ENCODE data around the gene CDK6.

DNA sequence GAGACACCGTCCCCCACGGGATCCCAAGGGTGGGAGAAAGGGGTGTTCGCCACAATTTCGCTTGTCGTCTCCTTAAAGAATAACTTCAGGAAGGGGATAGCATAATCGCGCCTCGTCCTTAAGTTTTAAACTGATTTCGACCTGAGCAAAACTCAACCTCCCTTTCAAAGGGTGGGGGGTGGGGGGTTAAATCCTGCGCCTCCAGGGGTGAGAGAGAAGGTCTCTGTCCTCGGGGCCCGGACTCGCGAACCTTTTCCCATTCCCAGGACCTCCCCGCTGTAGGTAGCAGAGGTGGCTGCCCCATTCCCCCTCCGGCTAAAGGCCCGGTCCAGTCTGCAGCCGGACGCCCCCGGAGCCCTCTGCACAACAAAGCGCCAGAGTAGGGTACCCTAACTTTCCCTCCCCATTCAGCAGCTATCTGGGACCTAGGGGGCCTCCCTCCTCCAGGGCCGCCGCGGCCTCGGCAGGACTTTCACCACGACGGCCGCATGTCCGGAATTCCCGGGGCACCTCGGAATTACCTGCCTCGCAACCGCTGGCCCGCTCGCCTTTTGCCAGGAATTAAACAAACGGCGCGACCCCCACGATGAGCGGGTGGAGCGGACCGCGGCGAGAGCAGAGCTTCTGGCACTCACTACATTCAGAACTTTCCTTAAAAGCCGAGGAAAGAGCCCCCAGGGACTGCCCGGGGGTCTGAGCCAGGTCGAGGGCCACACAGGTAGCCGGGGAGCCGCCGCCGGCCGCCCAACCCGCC lies 1.7 kb downstream of the CDK6 start:
- TF ChIP-seq, protein P1, sequence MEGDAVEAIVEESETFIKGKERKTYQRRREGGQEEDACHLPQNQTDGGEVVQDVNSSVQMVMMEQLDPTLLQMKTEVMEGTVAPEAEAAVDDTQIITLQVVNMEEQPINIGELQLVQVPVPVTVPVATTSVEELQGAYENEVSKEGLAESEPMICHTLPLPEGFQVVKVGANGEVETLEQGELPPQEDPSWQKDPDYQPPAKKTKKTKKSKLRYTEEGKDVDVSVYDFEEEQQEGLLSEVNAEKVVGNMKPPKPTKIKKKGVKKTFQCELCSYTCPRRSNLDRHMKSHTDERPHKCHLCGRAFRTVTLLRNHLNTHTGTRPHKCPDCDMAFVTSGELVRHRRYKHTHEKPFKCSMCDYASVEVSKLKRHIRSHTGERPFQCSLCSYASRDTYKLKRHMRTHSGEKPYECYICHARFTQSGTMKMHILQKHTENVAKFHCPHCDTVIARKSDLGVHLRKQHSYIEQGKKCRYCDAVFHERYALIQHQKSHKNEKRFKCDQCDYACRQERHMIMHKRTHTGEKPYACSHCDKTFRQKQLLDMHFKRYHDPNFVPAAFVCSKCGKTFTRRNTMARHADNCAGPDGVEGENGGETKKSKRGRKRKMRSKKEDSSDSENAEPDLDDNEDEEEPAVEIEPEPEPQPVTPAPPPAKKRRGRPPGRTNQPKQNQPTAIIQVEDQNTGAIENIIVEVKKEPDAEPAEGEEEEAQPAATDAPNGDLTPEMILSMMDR (IDR thresholded peaks at IDR 0.05 in 4 of 5, conservative IDR thresholded peaks at IDR 0.05 in 1 of 5): no peak
- no peak for TF ChIP-seq POLR2A (IDR thresholded peaks at IDR 0.05)
